GM18508 (cell line): Measurements from ENCODE around the gene DCP1A.
"Not testable (repeated sequence)": the region's sequence is repeated elsewhere in the genome, so short reads cannot be mapped to it uniquely, and the experiment has no call there.

Experiments
- ATAC-seq: cut with Tn5 transposase; IDR thresholded peaks from one replicate; pipeline ENCODE4 v1.9.1; 2021; ENCODE audit warnings: moderate number of reproducible peaks; ENCODE audit not compliant: insufficient read depth, unreplicated experiment

Gene DCP1A

DNA sequence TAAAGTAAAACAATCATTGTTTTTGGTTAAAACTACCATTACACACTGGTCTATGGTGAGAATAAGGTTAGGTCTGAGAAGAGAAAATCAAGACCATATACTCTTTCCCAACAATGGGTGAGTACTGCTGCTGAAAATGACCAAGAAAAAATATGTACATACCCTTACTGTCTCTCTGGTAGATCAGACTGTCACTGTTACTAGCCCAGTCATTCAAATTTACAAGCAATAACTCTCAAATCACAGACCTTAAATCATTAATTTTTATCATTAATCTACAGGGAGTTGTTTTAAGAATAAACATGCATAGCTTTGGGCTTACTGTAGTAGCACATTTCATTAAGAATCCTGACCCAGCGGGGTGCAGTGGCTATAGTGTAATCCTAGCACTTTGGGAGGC lies 17.4 kb downstream of the DCP1A start:
- ATAC-seq = no peak

DNA sequence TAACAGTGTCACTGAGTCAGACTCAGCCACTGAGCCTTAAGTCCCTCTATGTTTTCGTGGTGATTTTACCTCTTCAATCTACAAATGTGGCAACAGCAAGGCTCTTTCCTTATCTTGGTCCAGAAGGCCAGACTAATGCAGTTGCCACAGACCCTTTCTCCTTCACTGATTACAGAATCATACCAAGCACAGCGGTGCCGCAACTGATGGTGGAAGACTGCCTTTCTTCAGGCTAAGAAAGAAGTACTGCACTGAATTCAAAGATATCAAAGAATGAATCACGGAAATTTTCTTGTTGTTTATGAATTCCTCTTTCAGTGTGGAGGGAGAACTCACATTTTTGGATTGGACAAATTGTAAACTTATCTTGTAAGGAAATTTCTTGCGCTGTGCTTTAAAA lies 18.6 kb downstream of the DCP1A start:
- no peak for ATAC-seq

DNA sequence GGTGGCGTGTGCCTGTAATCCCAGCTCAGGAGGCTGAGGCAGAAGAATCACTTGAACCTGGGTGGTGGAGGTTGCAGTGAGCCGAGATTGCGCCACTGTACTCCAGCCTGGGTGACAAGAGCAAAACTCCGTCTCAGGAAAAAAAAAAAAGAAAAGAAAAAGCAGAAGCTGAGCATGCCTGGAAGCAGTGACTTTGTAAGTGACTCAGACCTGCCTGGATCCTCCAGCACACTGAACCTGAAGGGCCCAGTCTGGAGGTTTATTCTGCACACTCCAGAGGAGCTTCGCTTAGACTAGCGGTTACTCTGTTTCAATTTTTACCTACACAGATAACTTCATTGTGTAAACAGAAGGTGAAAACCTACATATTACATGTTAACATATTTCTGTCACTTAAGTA lies 19.4 kb downstream of the DCP1A start:
- not testable (repeated sequence) for ATAC-seq

- no peak for ATAC-seq
These were observed 23.2 kb downstream of the DCP1A start for GRCh38 chr3:53324105-53324504.

GRCh38 chr3:53320697-53321096 lies 26.6 kb downstream of the DCP1A start:
- ATAC-seq = no peak

GRCh38 chr3:53318522-53318921 lies 28.8 kb downstream of the DCP1A start:
- no peak for ATAC-seq

DNA sequence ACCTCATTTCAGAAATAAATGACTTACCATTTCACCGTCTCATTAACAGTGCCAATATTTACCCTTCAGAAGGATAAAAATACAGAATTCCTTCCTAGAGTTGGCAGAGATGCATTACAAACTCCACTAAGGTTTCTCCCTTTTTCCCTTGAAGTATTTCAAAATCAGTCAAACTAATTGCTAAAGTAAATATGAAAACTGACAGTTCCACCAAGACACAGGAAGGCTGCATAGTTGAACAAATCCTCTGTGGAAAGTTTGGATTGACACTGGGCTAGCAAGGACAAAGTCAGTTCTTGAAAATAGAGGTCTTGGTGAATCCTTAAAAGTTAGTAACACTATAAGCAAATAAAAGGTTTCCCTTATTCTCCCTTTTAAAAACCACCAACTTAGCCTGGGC lies 34.5 kb downstream of the DCP1A start:
- ATAC-seq = no peak

DNA sequence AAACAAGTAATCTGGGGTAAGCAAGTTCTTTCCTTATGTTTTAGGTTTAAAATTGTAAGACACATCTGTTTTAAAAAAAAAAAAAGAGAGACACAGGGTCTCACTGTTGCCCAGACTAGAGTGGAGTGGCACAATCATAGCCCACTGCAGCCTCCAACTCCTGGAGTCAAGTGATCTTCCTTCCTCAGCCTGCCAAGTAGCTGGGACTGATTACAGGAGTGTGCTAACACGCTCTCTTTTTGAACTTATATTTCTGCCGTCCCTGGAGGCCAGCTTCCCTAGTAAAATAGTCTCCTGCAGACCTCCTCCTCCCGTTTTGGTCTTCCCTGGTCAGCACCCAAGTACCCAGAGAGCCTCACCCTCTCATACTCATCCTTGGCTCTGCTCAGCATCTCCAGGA lies 35.5 kb downstream of the DCP1A start:
- ATAC-seq = no peak

- ATAC-seq = no peak
These were observed 43.4 kb downstream of the DCP1A start for GRCh38 chr3:53303957-53304356.

- ATAC-seq = no peak
These were observed 43.8 kb downstream of the DCP1A start for GRCh38 chr3:53303549-53303948.

DNA sequence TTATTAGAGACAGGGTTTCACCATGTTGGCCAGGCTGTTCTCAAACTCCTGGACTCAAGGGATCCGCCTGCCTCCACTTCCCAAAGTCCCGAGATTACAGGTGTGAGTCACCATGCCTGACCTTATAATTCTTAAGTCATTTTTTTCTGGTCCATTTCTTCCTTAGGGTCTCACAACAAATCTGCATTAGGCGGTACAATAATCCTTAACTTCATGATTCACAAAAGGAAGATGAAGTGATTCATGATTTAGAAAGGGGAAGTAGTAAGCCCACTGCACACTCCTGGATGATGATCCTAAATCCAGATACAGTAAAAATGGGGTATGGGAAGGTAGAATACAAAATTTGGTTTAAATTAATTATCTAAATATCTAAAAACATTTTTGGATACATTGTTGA lies 46.5 kb downstream of the DCP1A start:
- no peak for ATAC-seq

DNA sequence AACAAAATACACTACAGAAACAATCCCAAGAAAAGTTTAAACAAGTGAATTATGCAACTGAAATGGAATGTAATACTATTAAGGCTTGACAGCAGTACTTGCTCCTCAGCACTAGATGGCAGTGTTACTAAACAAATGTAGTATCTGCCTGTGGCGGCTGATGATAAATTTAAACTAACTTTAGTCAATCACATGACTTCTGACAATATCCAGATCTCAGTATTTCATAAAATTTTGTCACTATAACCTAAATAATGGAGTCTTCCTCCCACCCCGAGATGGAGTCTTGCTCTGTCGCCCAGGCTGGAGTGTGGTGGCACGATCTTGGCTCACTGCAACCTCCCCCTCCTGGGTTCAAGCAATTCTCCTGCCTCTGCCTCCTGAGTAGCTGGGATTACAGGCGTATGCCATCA lies 47.7 kb downstream of the DCP1A start:
- ATAC-seq = peak; percentile 68

GRCh38 chr3:53295410-53295809 lies 51.9 kb downstream of the DCP1A start:
- ATAC-seq = no peak

- no peak for ATAC-seq
These were observed 53.5 kb downstream of the DCP1A start for GRCh38 chr3:53293867-53294266.

DNA sequence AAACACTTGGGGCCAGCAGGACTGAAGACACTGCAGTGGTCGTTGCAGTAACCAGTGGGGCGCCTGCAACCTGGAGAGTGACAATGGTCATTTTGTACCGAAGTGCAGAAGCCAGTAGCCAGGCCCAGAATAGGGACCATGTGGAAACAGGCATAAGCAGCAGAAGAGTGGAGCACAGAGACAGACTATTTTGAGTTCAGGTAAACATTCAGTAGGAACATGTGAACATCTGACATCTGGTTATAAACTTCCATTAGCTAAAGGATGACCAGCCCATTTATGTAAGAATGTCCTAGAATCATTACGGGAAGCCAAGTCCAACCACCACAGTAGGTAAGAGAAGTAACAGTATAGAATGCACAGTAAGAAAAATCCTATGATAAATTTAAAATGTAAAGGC lies 59.1 kb downstream of the DCP1A start:
- no peak for ATAC-seq

- ATAC-seq = no peak
These were observed 60.2 kb downstream of the DCP1A start for GRCh38 chr3:53287131-53287629.

DNA sequence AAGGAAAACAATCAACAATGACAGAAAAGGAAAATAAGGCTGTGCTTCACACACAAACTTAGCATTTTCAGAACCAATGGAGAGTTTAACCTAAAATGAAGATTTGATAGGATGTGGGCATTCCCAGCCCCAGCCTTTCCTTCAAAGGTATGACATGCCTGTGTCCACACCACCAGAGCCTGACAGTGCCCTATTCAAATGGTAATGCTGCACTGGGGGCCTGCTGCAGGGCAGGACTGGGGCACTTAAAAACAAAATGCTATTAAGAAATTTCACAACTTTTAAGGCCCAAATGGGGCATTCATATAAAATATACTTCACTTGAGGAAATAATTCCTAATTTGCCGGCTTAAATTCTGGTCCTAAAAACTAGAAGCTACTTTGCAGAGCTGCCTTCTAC lies 60.6 kb downstream of the DCP1A start:
- ATAC-seq = no peak

DNA sequence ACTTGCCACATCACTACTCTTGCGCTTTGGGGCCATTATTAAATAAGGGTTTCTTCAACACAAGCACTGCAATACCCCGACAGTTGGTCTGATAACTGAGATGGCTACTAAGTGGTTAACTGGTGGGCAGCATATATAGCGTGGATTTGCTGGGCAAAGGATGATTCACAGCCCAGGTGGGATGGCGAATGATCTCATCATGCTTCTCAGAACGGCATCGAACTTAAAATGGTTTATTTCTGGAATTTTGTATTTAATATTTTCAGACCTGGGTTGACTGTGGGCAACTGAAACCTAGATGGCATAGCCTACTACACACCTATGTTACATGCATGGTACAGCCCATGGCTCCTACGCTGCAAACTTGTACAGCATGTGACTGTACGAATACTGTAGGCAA lies 64.8 kb downstream of the DCP1A start:
- ATAC-seq = no peak

DNA sequence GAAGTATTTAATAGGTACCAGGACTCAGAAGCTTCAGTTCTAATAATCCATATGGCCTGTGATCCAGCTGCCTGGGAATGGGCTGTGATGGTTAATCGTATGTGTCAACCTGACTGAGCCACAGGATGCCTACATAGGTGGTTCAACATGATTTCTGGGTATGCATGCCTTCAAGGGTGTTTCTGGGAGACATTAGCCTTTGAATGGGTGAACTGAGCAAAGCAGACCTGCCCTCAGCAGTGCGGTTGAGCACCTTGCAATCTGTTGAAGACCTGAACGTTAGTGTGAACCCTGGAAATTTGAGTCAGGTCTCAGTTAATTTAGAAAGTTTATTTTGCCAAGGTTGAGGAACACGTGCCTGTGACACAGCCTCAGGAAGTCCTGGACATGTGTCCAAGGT lies 68.7 kb downstream of the DCP1A start:
- ATAC-seq = no peak

GRCh38 chr3:53274938-53275605 lies 72.3 kb downstream of the DCP1A start:
- ATAC-seq = no peak

DNA sequence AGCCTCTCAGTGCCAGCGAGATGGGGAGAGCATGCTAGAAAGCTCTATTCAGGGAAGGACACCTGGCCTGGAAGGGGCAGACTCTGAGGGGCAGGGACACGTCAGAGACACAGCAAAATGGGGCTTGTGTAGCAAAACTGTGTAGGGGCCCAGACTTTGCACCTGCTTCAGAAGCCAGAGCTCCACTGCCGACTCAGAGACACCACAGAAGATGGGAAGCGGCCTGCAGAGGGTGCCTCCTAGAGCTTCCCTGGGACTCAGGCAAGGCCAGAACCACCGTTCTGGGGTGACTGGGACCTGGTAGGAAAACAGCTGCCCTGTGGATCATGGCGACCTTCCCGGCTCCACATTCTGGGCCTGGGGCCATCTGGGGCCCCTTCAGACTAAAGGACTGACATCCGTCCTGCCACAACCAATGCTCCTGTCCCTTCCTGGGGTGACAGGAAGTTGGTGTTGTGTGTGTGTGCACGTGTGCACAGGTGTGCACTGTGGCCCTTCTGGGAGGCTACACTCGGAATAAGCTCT lies 74.1 kb downstream of the DCP1A start:
- ATAC-seq = no peak
